Measurements from ENCODE around the gene POLD3.

DNA sequence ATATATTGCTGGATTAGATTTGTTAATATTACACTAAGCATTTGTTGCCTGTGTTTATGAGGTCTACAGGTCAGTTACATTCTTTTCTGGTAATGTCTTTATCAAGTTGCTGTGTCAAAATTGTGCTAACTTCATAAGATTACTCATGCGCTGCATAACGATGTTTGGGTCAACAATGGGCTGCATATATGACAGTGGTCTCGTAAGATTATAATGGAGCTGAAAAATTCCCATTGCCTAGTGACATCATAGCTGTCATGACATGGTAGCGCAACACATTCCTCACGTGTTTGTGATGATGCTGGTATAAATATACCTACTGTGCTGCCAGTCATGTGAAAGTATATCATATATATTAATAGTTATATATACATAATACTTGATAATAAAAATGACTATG, 34.2 kb downstream of the POLD3 start:
- TF ChIP-seq, protein P1, sequence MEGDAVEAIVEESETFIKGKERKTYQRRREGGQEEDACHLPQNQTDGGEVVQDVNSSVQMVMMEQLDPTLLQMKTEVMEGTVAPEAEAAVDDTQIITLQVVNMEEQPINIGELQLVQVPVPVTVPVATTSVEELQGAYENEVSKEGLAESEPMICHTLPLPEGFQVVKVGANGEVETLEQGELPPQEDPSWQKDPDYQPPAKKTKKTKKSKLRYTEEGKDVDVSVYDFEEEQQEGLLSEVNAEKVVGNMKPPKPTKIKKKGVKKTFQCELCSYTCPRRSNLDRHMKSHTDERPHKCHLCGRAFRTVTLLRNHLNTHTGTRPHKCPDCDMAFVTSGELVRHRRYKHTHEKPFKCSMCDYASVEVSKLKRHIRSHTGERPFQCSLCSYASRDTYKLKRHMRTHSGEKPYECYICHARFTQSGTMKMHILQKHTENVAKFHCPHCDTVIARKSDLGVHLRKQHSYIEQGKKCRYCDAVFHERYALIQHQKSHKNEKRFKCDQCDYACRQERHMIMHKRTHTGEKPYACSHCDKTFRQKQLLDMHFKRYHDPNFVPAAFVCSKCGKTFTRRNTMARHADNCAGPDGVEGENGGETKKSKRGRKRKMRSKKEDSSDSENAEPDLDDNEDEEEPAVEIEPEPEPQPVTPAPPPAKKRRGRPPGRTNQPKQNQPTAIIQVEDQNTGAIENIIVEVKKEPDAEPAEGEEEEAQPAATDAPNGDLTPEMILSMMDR (IDR thresholded peaks at IDR 0.05), result no peak
- no peak for TF ChIP-seq POLR2A (IDR thresholded peaks at IDR 0.05)

Data from Peyer's patch (tissue), 4 donors.